OCI-LY3 (cell line): ENCODE data around the gene ARL17A.
"Not testable (repeated sequence)": the region's sequence is repeated elsewhere in the genome, so short reads cannot be mapped to it uniquely, and the experiment has no call there.

ENCODE experiments used
- CTCF ChIP-seq: fragments of 200-600, 300-600 bp; sonication (generic); IDR thresholded peaks from 2 replicates; pipeline ENCODE4 v1.5.1; 2014; ENCODE audit warnings: antibody characterized with exemption, low read length, low read depth
- EZH2phosphoT487 ChIP-seq: fragments of 200-600 bp; shearing (Covaris generic); IDR thresholded peaks from 2 replicates; pipeline ENCODE4 v1.6.1; 2018; ENCODE audit warnings: antibody characterized with exemption, mixed run types, low read depth

GRCh38 chr17:46474489-46474888 is 105.0 kb downstream of the ARL17A start:
- TF ChIP-seq CTCF, EZH2phosphoT487: not testable (repeated sequence)
